Measurements from ENCODE around the gene MYO5A. TPM values are rescaled to one million over a fixed set of nuclear protein-coding genes. Genes with fewer than 3 reads are reported as not detected.

MYO5A gene
- total RNA-seq, 1 experiment from 2014 or later: 21.8 TPM

GRCh38 chr15:52488830-52489229, 39.9 kb downstream of the MYO5A start:
- H4K5ac ChIP-seq (ENCODE audit: insufficient read length, low read depth, low read length): no peak overlapping the region
- Mint-ChIP-seq H3K36me3 (ENCODE audit: insufficient read depth in 1 of 3, low read depth in 3 of 3) (no peaks in the 10 kb centered on the region), H3K4me3 (no peak overlapping the region), H3K9me3 (no peaks in the 10 kb centered on the region), H3K4me1 (peaks cover 26 to 27% of the 10 kb centered on the region in 2 experiments), H3K27ac (no peak overlapping the region), H3K27me3 (ENCODE audit: low read depth) (no peaks in the 10 kb centered on the region)
- H3K18ac ChIP-seq (ENCODE audit: insufficient read length, low read depth, low read length): no peak overlapping the region
- H2AK5ac ChIP-seq (ENCODE audit: insufficient read length, low read length): no peak overlapping the region
- no peak overlapping the region for H3T11ph ChIP-seq (ENCODE audit: low read length)
- H3K79me2 ChIP-seq (ENCODE audit: insufficient read depth, low read length): no peaks in the 10 kb centered on the region; the same call in 1 of the 2 replicates
- H3K23ac ChIP-seq (ENCODE audit: insufficient read length, low read depth, low read length): no peak overlapping the region
- no peaks in the 10 kb centered on the region for H3K23me2 ChIP-seq (ENCODE audit: insufficient read length, low read depth, low read length, poor library complexity, severe bottlenecking)
- H2BK20ac ChIP-seq (ENCODE audit: low read depth, low read length, poor library complexity, severe bottlenecking): no peak overlapping the region
- no peaks in the 10 kb centered on the region for H3K27me3 ChIP-seq (ENCODE audit: insufficient read depth, low read length)
- no CpG with 5 or more reads among the region's 2 CpGs for WGBS (ENCODE audit: extremely low coverage, insufficient read length, low lambda C conversion rate)
- no peak overlapping the region for H3K27ac ChIP-seq (ENCODE audit: insufficient read length, low read depth, low read length)
- peaks cover 4% of the 10 kb centered on the region; the same call in 1 of the 2 replicates for H3K4me1 ChIP-seq (ENCODE audit: insufficient read depth, low read length)
- H3K79me1 ChIP-seq (ENCODE audit: insufficient read depth, low read depth, low read length, poor library complexity, severe bottlenecking): peaks cover 2% of the 10 kb centered on the region
- no peaks in the 10 kb centered on the region for H4K20me1 ChIP-seq (ENCODE audit: control insufficient read depth, insufficient read depth, insufficient read length)
- no peak overlapping the region for H2AFZ ChIP-seq (ENCODE audit: low read length)
- no peak overlapping the region for H2BK120ac ChIP-seq (ENCODE audit: low read depth, low read length, poor library complexity, severe bottlenecking)
- H3K4ac ChIP-seq (ENCODE audit: low read depth, low read length): no peak overlapping the region
- TF ChIP-seq CTCF (conservative IDR thresholded peaks at IDR 0.05): no peak
- H3K14ac ChIP-seq (ENCODE audit: insufficient read depth, low read length): no peak overlapping the region
- no peak overlapping the region for H4K8ac ChIP-seq (replicated peaks; ENCODE audit: insufficient read length, low read depth, low read length)
- DNase-seq: no peak
- H4K91ac ChIP-seq (ENCODE audit: insufficient read length, low read depth, low read length): no peak overlapping the region
- H3K56ac ChIP-seq (ENCODE audit: insufficient read length, low read depth, low read length): no peak overlapping the region
- no peak overlapping the region for H3K4me2 ChIP-seq (ENCODE audit: insufficient read depth, insufficient read length, low read length)
- no peak overlapping the region for H3K9ac ChIP-seq (ENCODE audit: extremely low read depth, insufficient read length, low read length)
- no peak overlapping the region for H2BK12ac ChIP-seq (ENCODE audit: insufficient read length, low read depth, low read length)
- H3K9me3 ChIP-seq (ENCODE audit: control insufficient read depth, low read depth, low read length): no peaks in the 10 kb centered on the region
- no peak overlapping the region for H2BK5ac ChIP-seq (ENCODE audit: insufficient read length, low read length)
- H2BK15ac ChIP-seq (ENCODE audit: low read depth, low read length): no peak overlapping the region
